ENCODE results near the gene CCR2.

The CCR2 gene

DNA sequence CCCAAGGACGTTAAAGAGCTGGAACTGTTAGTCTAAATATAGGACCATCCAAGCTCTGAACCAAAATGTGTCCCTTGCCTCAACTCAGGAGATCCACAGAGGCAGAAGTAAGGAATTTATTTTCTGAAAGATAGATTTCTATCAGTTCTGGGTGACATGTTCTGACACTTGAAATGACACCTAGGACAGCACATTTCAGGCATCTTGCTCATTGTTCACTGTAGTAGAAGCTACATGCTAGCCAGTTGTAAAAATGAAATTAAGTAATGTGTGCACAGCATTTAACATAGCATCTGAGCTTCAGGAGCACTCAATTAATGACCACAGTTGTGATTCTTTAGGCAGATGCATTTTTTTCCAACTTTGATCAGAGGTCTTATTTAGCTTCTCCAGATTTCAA lies 567 bp downstream of the CCR2 start:
- DNase-seq (ENCODE audit: low read depth in 2 of 2, low spot score in 1 of 2) = no peak

DNA sequence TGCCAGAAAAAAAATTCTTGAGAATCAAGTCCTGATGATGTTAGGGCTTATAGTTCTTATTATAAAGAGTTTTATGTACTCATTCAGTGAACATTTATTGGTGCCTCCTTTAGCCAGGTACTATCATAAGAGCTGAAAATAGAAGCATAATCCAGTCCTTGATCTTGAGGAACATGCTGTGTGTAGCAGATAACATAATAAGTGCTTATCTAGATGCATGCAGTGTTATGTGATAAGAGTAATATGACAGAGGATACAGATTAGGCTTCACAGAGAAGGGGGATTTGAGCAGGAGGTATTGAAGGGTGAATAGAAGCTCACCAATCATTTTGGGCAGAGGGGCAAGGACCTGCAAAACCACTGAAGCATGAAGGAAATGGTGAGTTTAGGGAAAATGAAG lies 1.1 kb downstream of the CCR2 start:
- DNase-seq (ENCODE audit: low read depth in 2 of 2, low spot score in 1 of 2) = no peak

DNA sequence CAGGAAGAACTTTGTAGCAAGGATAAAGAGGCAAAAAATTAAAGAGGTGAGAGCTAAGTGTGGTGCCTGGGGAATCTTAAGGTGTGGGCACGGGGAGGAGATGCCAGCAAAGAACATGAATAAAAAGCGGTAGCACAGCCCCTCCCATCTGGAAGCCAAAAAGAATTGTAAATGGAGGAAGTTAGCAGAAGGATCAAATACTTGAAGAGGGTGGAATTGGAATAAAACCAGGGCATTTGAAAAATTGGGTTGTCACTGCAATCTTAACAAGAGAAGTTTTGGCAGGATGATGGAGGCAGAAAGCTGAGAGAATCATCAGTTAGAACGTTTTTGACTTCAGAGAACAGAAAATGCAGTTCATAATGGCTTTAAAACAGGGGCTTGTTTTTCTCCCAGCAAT lies 2.4 kb downstream of the CCR2 start:
- DNase-seq (ENCODE audit: low read depth in 2 of 2, low spot score in 1 of 2) = no peak

DNA sequence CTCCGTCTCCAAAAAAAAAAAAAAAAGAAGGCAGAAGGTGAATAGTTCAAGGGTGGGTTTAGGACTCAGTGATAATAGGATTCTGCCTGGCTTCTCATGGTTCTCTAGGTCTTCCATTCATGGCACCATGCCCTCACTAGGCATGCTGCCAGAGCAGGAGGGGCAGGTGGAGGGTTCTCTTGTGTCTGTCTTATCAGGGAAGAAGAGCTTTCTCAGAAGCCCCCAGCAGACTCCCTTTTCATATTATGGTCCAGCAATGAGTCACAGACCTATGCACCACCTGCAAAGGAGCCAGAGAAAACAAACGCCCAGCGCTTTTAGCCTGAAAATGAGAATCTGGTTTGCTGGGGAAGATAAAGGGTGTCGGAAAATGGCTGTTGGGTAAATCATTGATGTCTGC lies 3.0 kb downstream of the CCR2 start:
- no peak for DNase-seq (ENCODE audit: low read depth in 2 of 2, low spot score in 1 of 2)

DNA sequence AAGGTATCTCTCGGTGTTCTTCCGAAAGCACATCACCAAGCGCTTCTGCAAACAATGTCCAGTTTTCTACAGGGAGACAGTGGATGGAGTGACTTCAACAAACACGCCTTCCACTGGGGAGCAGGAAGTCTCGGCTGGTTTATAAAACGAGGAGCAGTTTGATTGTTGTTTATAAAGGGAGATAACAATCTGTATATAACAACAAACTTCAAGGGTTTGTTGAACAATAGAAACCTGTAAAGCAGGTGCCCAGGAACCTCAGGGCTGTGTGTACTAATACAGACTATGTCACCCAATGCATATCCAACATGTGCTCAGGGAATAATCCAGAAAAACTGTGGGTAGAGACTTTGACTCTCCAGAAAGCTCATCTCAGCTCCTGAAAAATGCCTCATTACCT lies 4.6 kb downstream of the CCR2 start:
- DNase-seq (ENCODE audit: low read depth in 2 of 2, low spot score in 1 of 2) = no peak

DNA sequence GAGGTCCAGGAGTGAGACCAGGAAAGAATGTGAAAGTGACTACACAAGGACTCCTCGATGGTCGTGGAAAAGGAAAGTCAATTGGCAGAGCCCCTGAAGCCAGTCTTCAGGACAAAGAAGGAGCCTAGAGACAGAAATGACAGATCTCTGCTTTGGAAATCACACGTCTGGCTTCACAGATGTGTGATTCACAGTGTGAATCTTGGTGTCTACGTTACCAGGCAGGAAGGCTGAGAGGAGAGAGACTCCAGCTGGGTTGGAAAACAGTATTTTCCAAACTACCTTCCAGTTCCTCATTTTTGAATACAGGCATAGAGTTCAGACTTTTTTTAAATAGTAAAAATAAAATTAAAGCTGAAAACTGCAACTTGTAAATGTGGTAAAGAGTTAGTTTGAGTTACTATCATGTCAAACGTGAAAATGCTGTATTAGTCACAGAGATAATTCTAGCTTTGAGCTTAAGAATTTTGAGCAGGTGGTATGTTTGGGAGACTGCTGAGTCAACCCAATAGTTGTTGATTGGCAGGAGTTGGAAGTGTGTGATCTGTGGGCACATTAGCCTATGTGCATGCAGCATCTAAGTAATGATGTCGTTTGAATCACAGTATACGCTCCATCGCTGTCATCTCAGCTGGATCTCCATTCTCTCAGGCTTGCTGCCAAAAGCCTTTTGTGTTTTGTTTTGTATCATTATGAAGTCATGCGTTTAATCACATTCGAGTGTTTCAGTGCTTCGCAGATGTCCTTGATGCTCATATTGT lies 6.0 kb downstream of the CCR2 start:
- no peak for DNase-seq (ENCODE audit: low read depth in 2 of 2, low spot score in 1 of 2)

DNA sequence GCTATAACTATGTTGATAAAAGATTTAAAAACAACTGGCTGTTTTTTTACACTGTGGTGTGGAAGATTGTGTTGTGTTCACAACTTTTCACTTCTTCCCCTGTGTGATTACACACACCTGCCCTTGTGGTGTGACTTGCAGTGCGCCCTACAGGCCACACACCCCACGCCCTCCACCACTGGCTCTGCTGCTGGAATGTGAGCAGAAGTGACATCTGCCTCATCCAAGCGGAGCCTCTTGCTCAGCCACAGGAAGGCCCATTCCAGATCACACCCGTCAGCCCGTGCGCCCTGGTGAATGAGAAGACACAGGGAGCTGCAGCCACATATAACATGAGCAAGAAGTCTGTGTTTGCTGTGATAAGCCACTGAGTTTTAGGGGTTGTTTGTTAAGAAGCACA lies 7.0 kb downstream of the CCR2 start:
- DNase-seq (ENCODE audit: low read depth in 2 of 2, low spot score in 1 of 2) = no peak

DNA sequence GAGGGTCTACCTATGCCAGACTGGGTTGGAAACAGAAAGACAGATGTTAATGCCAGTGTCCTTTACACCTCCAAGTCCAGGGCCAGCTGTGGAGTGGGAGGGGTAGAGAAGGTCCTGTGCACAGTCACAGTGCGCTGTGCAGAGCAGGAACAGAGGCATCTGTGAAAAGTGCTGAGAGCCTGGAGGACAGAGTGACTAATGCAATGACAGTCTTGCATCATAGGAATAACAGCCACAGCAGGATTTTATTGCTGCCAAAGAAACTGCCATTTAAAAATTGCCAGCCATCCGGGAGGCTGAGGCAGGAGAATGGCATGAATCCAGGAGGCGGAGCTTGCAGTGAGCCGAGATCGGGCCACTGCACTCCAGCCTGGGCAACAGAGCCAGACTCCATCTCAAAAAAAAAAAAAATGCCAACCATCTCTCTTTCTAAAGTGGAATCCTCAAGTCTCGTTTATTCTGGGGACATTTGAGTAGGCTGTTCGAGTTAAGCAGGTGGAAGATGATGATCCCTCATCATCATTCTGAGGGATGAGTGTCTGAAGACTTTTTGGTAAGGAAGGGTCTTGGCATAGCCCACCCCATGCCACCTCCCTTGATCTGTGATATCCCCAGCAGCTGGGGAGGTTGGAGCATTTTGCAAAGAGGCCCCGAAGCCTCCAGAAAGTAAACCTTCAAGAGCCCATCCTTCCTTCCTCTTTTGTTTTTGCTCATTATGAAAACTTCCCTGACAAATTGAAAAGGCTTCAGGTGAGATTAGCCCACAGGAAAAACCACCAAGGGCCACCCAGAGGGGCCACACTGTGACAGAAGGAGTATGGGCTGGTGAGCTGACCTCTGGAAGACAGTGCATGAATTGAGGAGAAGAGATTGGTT lies 7.7 kb downstream of the CCR2 start:
- DNase-seq (ENCODE audit: low read depth in 2 of 2, low spot score in 1 of 2) = no peak

DNA sequence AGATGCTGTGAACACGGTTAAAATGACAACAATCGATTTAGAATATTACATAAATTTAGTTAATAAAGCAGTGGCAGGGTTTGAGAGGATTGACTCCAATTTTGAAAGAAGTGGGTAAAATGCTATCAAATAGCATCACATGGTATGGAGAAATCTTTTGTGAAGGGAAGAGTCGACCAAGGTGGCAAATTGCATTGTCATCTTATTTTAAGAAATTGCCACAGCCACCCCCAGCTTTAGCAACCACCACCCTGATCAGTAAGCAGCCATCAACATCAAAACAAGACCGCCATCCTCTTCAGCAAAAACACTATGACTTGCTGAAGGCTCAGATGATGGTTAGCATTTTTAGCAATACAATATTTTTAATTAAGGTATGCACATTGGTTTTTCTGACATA lies 11.1 kb downstream of the CCR2 start:
- DNase-seq (ENCODE audit: low read depth in 2 of 2, low spot score in 1 of 2) = no peak

DNA sequence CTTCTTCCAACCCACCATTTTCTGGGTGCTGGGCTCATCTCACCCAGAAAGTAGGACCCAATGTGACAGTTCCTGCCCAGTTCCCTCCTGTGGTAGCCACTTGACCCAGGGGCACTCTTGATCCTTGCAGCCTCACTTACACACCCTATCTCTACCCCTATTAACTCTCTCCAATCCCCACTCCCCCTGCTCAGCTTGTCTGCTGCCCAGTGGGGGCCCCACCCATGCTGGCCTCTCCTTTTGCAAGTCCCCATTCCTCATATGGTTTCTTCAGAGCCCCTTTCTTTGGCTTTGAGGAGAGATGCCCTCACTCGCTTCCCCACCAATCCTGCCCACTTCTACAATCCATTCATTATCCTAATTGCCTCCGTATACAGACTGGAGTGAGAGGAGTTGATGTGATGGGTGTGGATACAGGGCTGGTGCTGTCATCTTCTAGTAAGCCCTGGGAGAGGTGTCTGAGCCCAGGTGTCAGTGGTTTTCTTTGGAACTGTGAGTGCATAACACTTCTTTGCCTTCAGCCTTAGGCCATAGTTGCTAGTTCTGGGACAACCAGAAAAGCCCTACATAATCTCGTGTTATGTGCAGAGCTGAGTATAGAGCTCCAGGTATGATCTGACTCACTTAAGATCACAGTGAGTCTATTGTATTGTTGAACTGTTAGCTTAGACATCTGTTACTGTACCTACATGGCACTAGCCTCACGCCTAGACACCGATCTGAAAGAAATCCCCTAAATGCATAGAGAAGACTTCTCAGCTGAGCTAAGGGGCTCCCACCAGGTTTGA lies 12.0 kb downstream of the CCR2 start:
- no peak for DNase-seq (ENCODE audit: low read depth in 2 of 2, low spot score in 1 of 2)

DNA sequence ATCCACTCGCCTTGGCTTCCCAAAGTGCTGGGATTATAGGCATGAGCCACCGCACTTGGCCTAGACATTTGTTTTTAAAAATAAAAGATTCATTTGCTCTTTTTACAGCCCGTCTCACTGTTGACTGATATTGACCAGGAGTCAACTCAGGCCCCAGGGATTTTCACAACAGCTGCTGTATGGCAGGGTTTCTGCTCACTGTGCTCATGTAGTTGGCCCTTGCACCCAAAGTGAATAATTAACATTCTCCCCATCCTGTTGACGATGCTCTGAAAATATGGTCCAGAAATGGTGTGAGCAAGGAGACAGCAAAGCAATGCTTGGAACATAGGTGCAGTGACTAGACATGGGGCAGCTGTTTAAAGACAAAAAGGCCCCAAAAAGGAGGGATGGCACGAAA lies 13.9 kb downstream of the CCR2 start:
- DNase-seq (ENCODE audit: low read depth in 2 of 2, low spot score in 1 of 2) = no peak

DNA sequence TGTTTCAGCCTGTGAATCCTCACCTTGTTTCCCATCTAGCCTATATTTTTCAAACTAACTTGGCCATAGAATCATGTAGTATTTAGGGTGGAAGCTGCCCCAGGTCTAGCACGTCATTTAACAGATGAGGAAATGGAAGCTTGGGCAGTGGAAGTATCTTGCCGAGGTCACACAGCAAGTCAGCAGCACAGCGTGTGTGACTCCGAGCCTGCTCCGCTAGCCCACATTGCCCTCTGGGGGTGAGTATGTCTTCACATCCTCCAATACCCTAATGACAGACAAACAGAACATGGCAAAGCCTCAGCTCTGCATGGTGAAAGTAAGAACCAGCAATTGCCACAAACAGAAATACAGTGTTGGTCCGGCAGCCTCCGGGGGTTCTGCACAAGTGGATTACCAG lies 14.7 kb downstream of the CCR2 start:
- peak; percentile 36 to 40 for DNase-seq (ENCODE audit: low read depth in 2 of 2, low spot score in 1 of 2)

DNA sequence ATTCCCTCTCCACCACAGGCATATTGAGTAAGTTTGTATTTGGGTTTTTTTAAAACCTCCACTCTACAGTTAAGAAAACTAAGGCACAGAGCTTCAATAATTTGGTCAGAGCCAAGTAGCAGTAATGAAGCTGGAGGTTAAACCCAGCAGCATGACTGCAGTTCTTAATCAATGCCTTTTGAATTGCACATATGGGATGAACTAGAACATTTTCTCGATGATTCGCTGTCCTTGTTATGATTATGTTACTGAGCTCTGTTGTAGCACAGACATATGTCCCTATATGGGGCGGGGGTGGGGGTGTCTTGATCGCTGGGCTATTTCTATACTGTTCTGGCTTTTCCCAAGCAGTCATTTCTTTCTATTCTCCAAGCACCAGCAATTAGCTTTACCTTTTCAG lies 15.2 kb downstream of the CCR2 start:
- DNase-seq (ENCODE audit: low read depth in 2 of 2, low spot score in 1 of 2) = no peak

DNA sequence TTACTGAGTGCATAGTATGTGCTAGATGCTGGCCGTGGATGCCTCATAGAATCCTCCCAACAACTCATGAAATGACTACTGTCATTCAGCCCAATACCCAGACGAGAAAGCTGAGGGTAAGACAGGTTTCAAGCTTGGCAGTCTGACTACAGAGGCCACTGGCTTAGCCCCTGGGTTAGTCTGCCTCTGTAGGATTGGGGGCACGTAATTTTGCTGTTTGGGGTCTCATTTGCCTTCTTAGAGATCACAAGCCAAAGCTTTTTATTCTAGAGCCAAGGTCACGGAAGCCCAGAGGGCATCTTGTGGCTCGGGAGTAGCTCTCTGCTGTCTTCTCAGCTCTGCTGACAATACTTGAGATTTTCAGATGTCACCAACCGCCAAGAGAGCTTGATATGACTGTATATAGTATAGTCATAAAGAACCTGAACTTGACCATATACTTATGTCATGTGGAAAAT lies 15.8 kb downstream of the CCR2 start:
- no peak for DNase-seq (ENCODE audit: low read depth in 2 of 2, low spot score in 1 of 2)

DNA sequence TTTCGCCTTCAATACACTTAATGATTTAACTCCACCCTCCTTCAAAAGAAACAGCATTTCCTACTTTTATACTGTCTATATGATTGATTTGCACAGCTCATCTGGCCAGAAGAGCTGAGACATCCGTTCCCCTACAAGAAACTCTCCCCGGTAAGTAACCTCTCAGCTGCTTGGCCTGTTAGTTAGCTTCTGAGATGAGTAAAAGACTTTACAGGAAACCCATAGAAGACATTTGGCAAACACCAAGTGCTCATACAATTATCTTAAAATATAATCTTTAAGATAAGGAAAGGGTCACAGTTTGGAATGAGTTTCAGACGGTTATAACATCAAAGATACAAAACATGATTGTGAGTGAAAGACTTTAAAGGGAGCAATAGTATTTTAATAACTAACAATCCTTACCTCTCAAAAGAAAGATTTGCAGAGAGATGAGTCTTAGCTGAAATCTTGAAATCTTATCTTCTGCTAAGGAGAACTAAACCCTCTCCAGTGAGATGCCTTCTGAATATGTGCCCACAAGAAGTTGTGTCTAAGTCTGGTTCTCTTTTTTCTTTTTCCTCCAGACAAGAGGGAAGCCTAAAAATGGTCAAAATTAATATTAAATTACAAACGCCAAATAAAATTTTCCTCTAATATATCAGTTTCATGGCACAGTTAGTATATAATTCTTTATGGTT lies 17.1 kb downstream of the CCR2 start, which contains the start of gene CCR5:
TSS of gene CCR5 (plus strand) at position 108 of the 680 bp plus-strand sequence. CDS start 1,957 bp downstream, outside the sequence.
- DNase-seq (ENCODE audit: low read depth in 2 of 2, low spot score in 1 of 2) = no peak

DNA sequence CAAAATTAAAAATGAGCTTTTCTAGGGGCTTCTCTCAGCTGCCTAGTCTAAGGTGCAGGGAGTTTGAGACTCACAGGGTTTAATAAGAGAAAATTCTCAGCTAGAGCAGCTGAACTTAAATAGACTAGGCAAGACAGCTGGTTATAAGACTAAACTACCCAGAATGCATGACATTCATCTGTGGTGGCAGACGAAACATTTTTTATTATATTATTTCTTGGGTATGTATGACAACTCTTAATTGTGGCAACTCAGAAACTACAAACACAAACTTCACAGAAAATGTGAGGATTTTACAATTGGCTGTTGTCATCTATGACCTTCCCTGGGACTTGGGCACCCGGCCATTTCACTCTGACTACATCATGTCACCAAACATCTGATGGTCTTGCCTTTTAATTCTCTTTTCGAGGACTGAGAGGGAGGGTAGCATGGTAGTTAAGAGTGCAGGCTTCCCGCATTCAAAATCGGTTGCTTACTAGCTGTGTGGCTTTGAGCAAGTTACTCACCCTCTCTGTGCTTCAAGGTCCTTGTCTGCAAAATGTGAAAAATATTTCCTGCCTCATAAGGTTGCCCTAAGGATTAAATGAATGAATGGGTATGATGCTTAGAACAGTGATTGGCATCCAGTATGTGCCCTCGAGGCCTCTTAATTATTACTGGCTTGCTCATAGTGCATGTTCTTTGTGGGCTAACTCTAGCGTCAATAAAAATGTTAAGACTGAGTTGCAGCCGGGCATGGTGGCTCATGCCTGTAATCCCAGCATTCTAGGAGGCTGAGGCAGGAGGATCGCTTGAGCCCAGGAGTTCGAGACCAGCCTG lies 17.8 kb downstream of the CCR2 start:
- no peak for DNase-seq (ENCODE audit: low read depth in 2 of 2, low spot score in 1 of 2)

DNA sequence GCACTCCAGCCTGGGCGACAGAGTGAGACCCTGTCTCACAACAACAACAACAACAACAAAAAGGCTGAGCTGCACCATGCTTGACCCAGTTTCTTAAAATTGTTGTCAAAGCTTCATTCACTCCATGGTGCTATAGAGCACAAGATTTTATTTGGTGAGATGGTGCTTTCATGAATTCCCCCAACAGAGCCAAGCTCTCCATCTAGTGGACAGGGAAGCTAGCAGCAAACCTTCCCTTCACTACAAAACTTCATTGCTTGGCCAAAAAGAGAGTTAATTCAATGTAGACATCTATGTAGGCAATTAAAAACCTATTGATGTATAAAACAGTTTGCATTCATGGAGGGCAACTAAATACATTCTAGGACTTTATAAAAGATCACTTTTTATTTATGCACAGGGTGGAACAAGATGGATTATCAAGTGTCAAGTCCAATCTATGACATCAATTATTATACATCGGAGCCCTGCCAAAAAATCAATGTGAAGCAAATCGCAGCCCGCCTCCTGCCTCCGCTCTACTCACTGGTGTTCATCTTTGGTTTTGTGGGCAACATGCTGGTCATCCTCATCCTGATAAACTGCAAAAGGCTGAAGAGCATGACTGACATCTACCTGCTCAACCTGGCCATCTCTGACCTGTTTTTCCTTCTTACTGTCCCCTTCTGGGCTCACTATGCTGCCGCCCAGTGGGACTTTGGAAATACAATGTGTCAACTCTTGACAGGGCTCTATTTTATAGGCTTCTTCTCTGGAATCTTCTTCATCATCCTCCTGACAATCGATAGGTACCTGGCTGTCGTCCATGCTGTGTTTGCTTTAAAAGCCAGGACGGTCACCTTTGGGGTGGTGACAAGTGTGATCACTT lies 18.8 kb downstream of the CCR2 start:
- no peak for DNase-seq (ENCODE audit: low read depth in 2 of 2, low spot score in 1 of 2)

DNA sequence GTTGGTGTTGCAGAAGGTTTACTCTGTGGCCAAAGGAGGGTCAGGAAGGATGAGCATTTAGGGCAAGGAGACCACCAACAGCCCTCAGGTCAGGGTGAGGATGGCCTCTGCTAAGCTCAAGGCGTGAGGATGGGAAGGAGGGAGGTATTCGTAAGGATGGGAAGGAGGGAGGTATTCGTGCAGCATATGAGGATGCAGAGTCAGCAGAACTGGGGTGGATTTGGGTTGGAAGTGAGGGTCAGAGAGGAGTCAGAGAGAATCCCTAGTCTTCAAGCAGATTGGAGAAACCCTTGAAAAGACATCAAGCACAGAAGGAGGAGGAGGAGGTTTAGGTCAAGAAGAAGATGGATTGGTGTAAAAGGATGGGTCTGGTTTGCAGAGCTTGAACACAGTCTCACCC lies 20.8 kb downstream of the CCR2 start:
- no peak for DNase-seq (ENCODE audit: low read depth in 2 of 2, low spot score in 1 of 2)

DNA sequence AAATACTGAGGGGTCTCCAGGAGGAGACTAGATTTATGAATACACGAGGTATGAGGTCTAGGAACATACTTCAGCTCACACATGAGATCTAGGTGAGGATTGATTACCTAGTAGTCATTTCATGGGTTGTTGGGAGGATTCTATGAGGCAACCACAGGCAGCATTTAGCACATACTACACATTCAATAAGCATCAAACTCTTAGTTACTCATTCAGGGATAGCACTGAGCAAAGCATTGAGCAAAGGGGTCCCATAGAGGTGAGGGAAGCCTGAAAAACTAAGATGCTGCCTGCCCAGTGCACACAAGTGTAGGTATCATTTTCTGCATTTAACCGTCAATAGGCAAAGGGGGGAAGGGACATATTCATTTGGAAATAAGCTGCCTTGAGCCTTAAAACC lies 21.3 kb downstream of the CCR2 start:
- no peak for DNase-seq (ENCODE audit: low read depth in 2 of 2, low spot score in 1 of 2)
